Measurements from ENCODE around the gene KLHL6. TPM values are rescaled to one million over a fixed set of nuclear protein-coding genes. Genes with fewer than 3 reads are reported as not detected.
"Not testable (repeated sequence)": the region's sequence is repeated elsewhere in the genome, so short reads cannot be mapped to it uniquely, and the experiment has no call there.

Gene KLHL6
- total RNA-seq, 2 experiments from 2014 or later, result 23.9 to 24.2 TPM

- no peak for TF ChIP-seq CTCF (IDR thresholded peaks at IDR 0.05)
- peaks cover 18% of the 10 kb centered on the region for H3K9me3 Mint-ChIP-seq
- peaks cover 0 to 18% of the 10 kb centered on the region in 2 experiments for H3K9me3 ChIP-seq (ENCODE audit: control insufficient read depth in 1 of 2, insufficient read depth in 1 of 2, low read length in 2 of 2)
- no peak overlapping the region for H3K4me3 Mint-ChIP-seq
- H3K27me3 Mint-ChIP-seq, result no peaks in the 10 kb centered on the region
- H3K36me3 Mint-ChIP-seq (ENCODE audit: low read depth), result peaks cover 8% of the 10 kb centered on the region
- DNase-seq (no peak), ATAC-seq (ENCODE audit: poor library complexity) (no peak)
- CTCF ChIA-PET, result no interaction called here
- intact Hi-C loops (cut with DNase I, micrococcal nuclease), result no loop called here
- H3K4me1 ChIP-seq (ENCODE audit: insufficient read depth, low read length), result peaks cover 6% of the 10 kb centered on the region
- H3K36me3 ChIP-seq (ENCODE audit: insufficient read depth, low read length), result no peaks in the 10 kb centered on the region
- no peak overlapping the region for H3K27ac Mint-ChIP-seq
- H3K4me1 Mint-ChIP-seq (ENCODE audit: low read depth), result peaks cover 15% of the 10 kb centered on the region
- POLR2A ChIA-PET, result no interaction called here
- H3K4me3 ChIP-seq (ENCODE audit: low read length), result no peak overlapping the region
- no peak overlapping the region for H3K27ac ChIP-seq (ENCODE audit: low read depth in 1 of 2, low read length in 2 of 2)
- H3K27me3 ChIP-seq (ENCODE audit: control insufficient read depth in 1 of 2, insufficient read depth in 2 of 2, low read length in 2 of 2), result no peaks in the 10 kb centered on the region
Observed at GRCh38 chr3:183443395-183444385, 111.8 kb downstream of the KLHL6 start.

- Histone ChIP-seq H3K9me3 (ENCODE audit: control insufficient read depth in 1 of 2, insufficient read depth in 1 of 2, low read length in 2 of 2) (peaks cover 0 to 18% of the 10 kb centered on the region in 2 experiments), H3K27ac (ENCODE audit: low read depth in 1 of 2, low read length in 2 of 2) (no peak overlapping the region), H3K4me1 (ENCODE audit: insufficient read depth, low read length) (peaks cover 5% of the 10 kb centered on the region), H3K4me3 (ENCODE audit: low read length) (no peak overlapping the region), H3K36me3 (ENCODE audit: insufficient read depth, low read length) (no peaks in the 10 kb centered on the region), H3K27me3 (ENCODE audit: control insufficient read depth in 1 of 2, insufficient read depth in 2 of 2, low read length in 2 of 2) (no peaks in the 10 kb centered on the region)
- no peak overlapping the region for H3K4me3 Mint-ChIP-seq
- H3K27me3 Mint-ChIP-seq, result no peaks in the 10 kb centered on the region
- POLR2A ChIA-PET, result no interaction called here
- DNase-seq, result no peak
- CTCF ChIA-PET, result no interaction called here
- TF ChIP-seq CTCF (IDR thresholded peaks at IDR 0.05), result no peak
- H3K36me3 Mint-ChIP-seq (ENCODE audit: low read depth), result peaks cover 7% of the 10 kb centered on the region
- intact Hi-C loops (cut with DNase I, micrococcal nuclease), result no loop called here
- peaks cover 18% of the 10 kb centered on the region for H3K9me3 Mint-ChIP-seq
- ATAC-seq (ENCODE audit: poor library complexity), result no peak
- no peak overlapping the region for H3K27ac Mint-ChIP-seq
- H3K4me1 Mint-ChIP-seq (ENCODE audit: low read depth), result peaks cover 8% of the 10 kb centered on the region
Observed at GRCh38 chr3:183442994-183443393, 112.5 kb downstream of the KLHL6 start.

GRCh38 chr3:183440521-183440920, 115.0 kb downstream of the KLHL6 start:
- H3K4me3 ChIP-seq (ENCODE audit: low read length); H3K36me3 Mint-ChIP-seq (ENCODE audit: low read depth); H3K27ac Mint-ChIP-seq; ATAC-seq (ENCODE audit: poor library complexity); H3K4me1 ChIP-seq (ENCODE audit: insufficient read depth, low read length); H3K4me1 Mint-ChIP-seq (ENCODE audit: low read depth); H3K27me3 Mint-ChIP-seq; H3K27me3 ChIP-seq (ENCODE audit: control insufficient read depth in 1 of 2, insufficient read depth in 2 of 2, low read length in 2 of 2); intact Hi-C loops (cut with DNase I, micrococcal nuclease); H3K27ac ChIP-seq (ENCODE audit: low read depth in 1 of 2, low read length in 2 of 2); H3K4me3 Mint-ChIP-seq; DNase-seq; H3K36me3 ChIP-seq (ENCODE audit: insufficient read depth, low read length); POLR2A ChIA-PET; CTCF ChIA-PET: not testable (repeated sequence)
- peaks cover 18% of the 10 kb centered on the region for H3K9me3 Mint-ChIP-seq
- peaks cover 0 to 18% of the 10 kb centered on the region in 2 experiments for H3K9me3 ChIP-seq (ENCODE audit: control insufficient read depth in 1 of 2, insufficient read depth in 1 of 2, low read length in 2 of 2)

Data from CD4-positive, alpha-beta T cell (primary cell).